WTC11 (cell line): ENCODE results near the gene RUFY2.

Experiments
- ATF1 ChIP-seq: sonication (generic); formaldehyde crosslinking; IDR thresholded peaks from 2 replicates; pipeline ENCODE4 v1.8.1; 2023; ENCODE audit warnings: mild to moderate bottlenecking, moderate library complexity, missing genetic modification reagents
- CTCF ChIP-seq: fragments of 200-600 bp; IDR thresholded peaks from 2 replicates; pipeline ENCODE4 v1.8.0; 2022; ENCODE audit warnings: antibody characterized with exemption
- ESRRA ChIP-seq: sonication (generic); formaldehyde crosslinking; IDR thresholded peaks from 2 replicates; pipeline ENCODE4 v1.8.1; 2022; ENCODE audit warnings: mild to moderate bottlenecking, missing genetic modification reagents, borderline replicate concordance
- FOXK1 ChIP-seq: sonication (generic); formaldehyde crosslinking; IDR thresholded peaks from 2 replicates; pipeline ENCODE4 v1.8.0; 2022; ENCODE audit warnings: mild to moderate bottlenecking, moderate library complexity, missing genetic modification reagents
- IRF2 ChIP-seq: sonication (generic); formaldehyde crosslinking; IDR thresholded peaks from 2 replicates; pipeline ENCODE4 v1.8.0; 2022; ENCODE audit warnings: low read depth, missing genetic modification reagents, borderline replicate concordance
- PRRX2 ChIP-seq: fragments of 250-450 bp; sonication (Bioruptor Pico); IDR thresholded peaks from 2 replicates; pipeline ENCODE4 v1.8.0; 2021; ENCODE audit warnings: mild to moderate bottlenecking

GRCh38 chr10:68435803-68436202, 28.7 kb upstream of the RUFY2 start:
- no peak for TF ChIP-seq CTCF
- no peak for TF ChIP-seq PRRX2
- TF ChIP-seq FOXK1 (CRISPR knock-in tag): no peak
- TF ChIP-seq IRF2 (CRISPR knock-in tag): no peak
- TF ChIP-seq ESRRA: no peak
- TF ChIP-seq ATF1 (CRISPR knock-in tag): no peak
